Gastroesophageal sphincter (tissue), 3 donors: Measurements from ENCODE around the gene RFX7.

Source experiments
- CTCF ChIP-seq, 4 experiments: fragments of 200-600 bp in 2 of 4; fragments of 450-650 bp in 2 of 4; sonication (generic) in 1 of 4; IDR thresholded peaks; one replicate each; pipeline ENCODE4 v1.5.1; 2017 to 2019; ENCODE audit warnings: antibody characterized with exemption in 4 of 4, mild to moderate bottlenecking in 2 of 4, moderate library complexity in 2 of 4
- EP300 ChIP-seq: sonication (generic); formaldehyde crosslinking; IDR thresholded peaks from one replicate; pipeline ENCODE4 v1.6.1; 2017; ENCODE audit warnings: antibody characterized with exemption, mild to moderate bottlenecking
- POLR2A ChIP-seq, 2 donors: fragments of 450-650 bp; IDR thresholded peaks; one replicate each; pipeline ENCODE4 v1.6.1; 2017; ENCODE audit warnings: antibody characterized with exemption in 2 of 2, mild to moderate bottlenecking in 2 of 2, moderate library complexity in 1 of 2
- POLR2AphosphoS5 ChIP-seq: sonication (generic); formaldehyde crosslinking; IDR thresholded peaks from one replicate; pipeline ENCODE4 v1.6.1; 2017; ENCODE audit warnings: antibody characterized with exemption

GRCh38 chr15:56207092-56207491 is 36.6 kb downstream of the RFX7 start:
- TF ChIP-seq POLR2A (IDR thresholded peaks at IDR 0.05) = no peak
- TF ChIP-seq CTCF (IDR thresholded peaks at IDR 0.05) = no peak
- TF ChIP-seq EP300 = no peak
- no peak for TF ChIP-seq POLR2AphosphoS5
